Anterior cingulate cortex (tissue), 58 donors: ENCODE data around the gene RPL5.

Experiments
- DNase-seq, 58 donors: peaks; one replicate each; lab custom pipeline; 2025; lab: John Stamatoyannopoulos, UW

Gene RPL5

GRCh38 chr1:92886886-92887419 lies 55.1 kb downstream of the RPL5 start:
- DNase-seq = no peak

GRCh38 chr1:92887465-92887864 lies 55.6 kb downstream of the RPL5 start:
- DNase-seq = no peak
